Omental fat pad (tissue), 4 donors: ENCODE results near the gene SLC11A1. TPM values are rescaled to one million over a fixed set of nuclear protein-coding genes. Genes with fewer than 3 reads are reported as not detected.

ENCODE experiments used
- ATAC-seq: fragments of 150-250 bp; one replicate; pipeline ENCODE4 v1.9.1; 2016; ENCODE audit warnings: mild to moderate bottlenecking, moderate library complexity; ENCODE audit not compliant: low FRiP score
- DNase-seq: peaks from one replicate; pipeline ENCODE4 v3.0.0-alpha.2; 2019; ENCODE audit warnings: low spot score
- CTCF ChIP-seq, 3 donors: fragments of 450-650 bp; IDR thresholded peaks; one replicate each; pipeline ENCODE4 v1.5.1; 2016 to 2017; ENCODE audit warnings: antibody characterized with exemption in 3 of 3, mild to moderate bottlenecking in 3 of 3, moderate library complexity in 2 of 3
- total RNA-seq, 4 donors: library from RNA; depleted of rRNA; stranded (reverse); fragments of >200 nt; gene quantifications; one replicate each; pipeline ENCODE4 v1.1.0, GENCODE V29; 2016

Gene SLC11A1
- total RNA-seq, 4 donors from 2014 or later, result 40.0 to 218 (median 127) TPM

GRCh38 chr2:218366621-218367414, 15.3 kb upstream of the SLC11A1 start:
- DNase-seq (no peak), ATAC-seq (no peak)
- no peak for TF ChIP-seq CTCF (IDR thresholded peaks at IDR 0.05)

GRCh38 chr2:218367415-218368149, 14.5 kb upstream of the SLC11A1 start:
- ATAC-seq (peak; percentile 90), DNase-seq (peak; percentile 45)
- TF ChIP-seq CTCF (IDR thresholded peaks at IDR 0.05), result no peak

- TF ChIP-seq CTCF (IDR thresholded peaks at IDR 0.05), result no peak
- ATAC-seq (no peak), DNase-seq (no peak)
These were observed 13.9 kb upstream of the SLC11A1 start for GRCh38 chr2:218368150-218368528.

GRCh38 chr2:218368621-218369153, 13.4 kb upstream of the SLC11A1 start:
- no peak for TF ChIP-seq CTCF (IDR thresholded peaks at IDR 0.05)
- peak; percentile 51 for ATAC-seq
- DNase-seq, result no peak

- no peak for DNase-seq
- no peak for ATAC-seq
- no peak for TF ChIP-seq CTCF (IDR thresholded peaks at IDR 0.05)
These were observed 12.7 kb upstream of the SLC11A1 start for GRCh38 chr2:218369330-218369729.

GRCh38 chr2:218370410-218371063, 11.5 kb upstream of the SLC11A1 start:
- DNase-seq (no peak), ATAC-seq (peak; percentile 49)
- no peak for TF ChIP-seq CTCF (IDR thresholded peaks at IDR 0.05)
